ENCODE data around the gene DTYMK. TPM values are rescaled to one million over a fixed set of nuclear protein-coding genes. Genes with fewer than 3 reads are reported as not detected.
A peak's percentile ranks its signal among the peaks of the same experiment; 100 is the strongest.
"Not testable (repeated sequence)": the region's sequence is repeated elsewhere in the genome, so short reads cannot be mapped to it uniquely, and the experiment has no call there.

The DTYMK gene
- total RNA-seq, 6 experiments from 2014 or later, result 9.9 to 21.5 (median 10.4) TPM

DNA sequence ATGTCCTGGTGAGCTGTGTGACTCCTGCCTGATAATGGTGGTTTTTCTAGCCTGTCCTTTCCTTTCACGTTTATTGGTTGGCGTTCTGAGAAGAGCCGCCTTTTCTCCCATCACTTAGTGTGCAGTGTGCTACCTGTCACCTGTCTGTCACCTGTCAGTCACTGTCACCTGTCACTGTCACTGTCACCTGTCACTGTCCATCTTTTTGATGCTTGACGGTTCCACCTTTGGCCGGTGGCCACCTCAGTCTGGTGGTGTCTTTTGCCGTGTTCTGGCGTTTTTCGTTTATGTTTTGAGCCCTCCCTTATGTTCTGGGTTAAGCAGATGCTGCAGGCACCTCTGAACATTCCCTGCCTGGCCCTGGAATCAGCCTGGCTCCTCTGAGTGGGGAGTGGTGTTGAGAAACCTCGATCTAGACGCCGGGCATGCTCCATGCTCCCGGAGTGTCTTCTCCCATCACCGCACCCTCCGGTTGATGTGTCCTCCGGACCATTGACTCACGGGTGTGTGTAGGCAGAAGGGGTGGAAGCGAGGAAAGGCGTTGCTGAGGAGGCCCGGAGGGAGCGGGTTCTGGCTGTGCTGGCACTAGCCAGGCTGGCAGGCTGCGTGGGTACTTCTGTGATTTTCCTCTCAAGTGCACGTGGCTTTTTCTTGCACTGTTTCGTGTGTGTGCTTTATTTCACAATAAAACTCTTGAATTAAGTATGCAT is 20.7 kb downstream of the DTYMK start:
- peaks cover 0 to 33% (median 8%) of the 10 kb centered on the region in 4 donors for H3K36me3 ChIP-seq
- DNase-seq (no peak), ATAC-seq (no peak)
- TF ChIP-seq, protein P1, sequence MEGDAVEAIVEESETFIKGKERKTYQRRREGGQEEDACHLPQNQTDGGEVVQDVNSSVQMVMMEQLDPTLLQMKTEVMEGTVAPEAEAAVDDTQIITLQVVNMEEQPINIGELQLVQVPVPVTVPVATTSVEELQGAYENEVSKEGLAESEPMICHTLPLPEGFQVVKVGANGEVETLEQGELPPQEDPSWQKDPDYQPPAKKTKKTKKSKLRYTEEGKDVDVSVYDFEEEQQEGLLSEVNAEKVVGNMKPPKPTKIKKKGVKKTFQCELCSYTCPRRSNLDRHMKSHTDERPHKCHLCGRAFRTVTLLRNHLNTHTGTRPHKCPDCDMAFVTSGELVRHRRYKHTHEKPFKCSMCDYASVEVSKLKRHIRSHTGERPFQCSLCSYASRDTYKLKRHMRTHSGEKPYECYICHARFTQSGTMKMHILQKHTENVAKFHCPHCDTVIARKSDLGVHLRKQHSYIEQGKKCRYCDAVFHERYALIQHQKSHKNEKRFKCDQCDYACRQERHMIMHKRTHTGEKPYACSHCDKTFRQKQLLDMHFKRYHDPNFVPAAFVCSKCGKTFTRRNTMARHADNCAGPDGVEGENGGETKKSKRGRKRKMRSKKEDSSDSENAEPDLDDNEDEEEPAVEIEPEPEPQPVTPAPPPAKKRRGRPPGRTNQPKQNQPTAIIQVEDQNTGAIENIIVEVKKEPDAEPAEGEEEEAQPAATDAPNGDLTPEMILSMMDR (IDR thresholded peaks at IDR 0.05), result no peak
- no peak for TF ChIP-seq POLR2A (IDR thresholded peaks at IDR 0.05)
- H3K27ac ChIP-seq, result no peak overlapping the region
- no peak overlapping the region for H3K4me3 ChIP-seq
- H3K27me3 ChIP-seq, result no peaks in the 10 kb centered on the region
- H3K4me1 ChIP-seq, result no peaks in the 10 kb centered on the region
- intact Hi-C loops (cut with DNase I), result no loop called here
- no peaks in the 10 kb centered on the region for H3K9me3 ChIP-seq
- 66% methylated on average over 14 of the region's 23 CpGs for WGBS (ENCODE audit: insufficient coverage, low coverage, low lambda C conversion rate, missing lambda C conversion rate)

DNA sequence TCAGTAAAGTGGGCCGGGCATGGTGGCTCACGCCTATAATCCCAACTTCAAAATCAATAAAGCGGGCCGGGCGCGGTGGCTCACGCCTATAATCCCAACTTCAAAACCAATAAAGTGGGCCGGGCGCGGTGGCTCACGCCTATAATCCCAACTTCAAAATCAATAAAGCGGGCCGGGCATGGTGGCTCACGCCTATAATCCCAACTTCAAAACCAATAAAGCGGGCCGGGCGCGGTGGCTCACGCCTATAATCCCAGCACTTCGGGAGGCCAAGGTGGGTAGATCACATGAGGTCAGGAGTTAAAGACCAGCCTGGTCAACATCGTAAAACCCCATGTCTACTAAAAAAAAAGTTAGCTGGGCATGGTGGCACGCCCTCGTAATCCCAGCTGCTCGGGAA is 23.9 kb downstream of the DTYMK start:
- H3K4me3 ChIP-seq; H3K9me3 ChIP-seq; H3K4me1 ChIP-seq; intact Hi-C loops (cut with DNase I); ATAC-seq; H3K27me3 ChIP-seq; DNase-seq; H3K27ac ChIP-seq: not testable (repeated sequence)
- H3K36me3 ChIP-seq, result peaks cover 0 to 32% (median 4%) of the 10 kb centered on the region in 4 donors
- 87% methylated on average over 17 of the region's 24 CpGs for WGBS (ENCODE audit: insufficient coverage, low coverage, low lambda C conversion rate, missing lambda C conversion rate)

DNA sequence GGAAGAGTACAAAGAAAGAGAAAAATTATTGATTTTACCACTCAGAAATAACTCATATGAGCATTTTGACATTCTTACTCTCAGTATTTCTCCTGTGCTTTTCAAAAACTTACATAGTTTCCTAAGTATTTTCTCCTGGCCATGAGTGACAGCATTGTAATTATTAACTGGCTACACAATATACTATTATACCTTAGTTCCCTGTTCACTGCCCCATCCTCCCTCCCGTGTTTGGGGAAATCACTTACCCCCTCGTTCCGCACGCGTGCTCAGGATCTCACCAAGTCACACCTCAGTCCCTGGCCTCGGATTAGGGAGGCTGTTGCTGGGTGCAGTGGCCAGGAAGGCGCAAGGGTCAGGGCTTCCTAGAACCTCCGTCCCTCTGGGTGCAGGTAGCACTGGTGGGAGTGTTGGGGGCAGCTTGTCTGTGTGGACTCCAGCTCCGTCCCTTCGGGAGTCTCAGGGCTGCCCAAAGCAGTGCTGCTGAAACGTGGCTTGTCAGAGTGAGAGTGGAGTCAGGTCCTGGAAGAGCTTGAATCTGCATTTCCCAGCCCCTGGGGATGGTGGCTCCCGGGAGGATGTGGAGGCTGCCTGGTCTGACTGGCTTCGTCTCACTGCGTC is 25.9 kb downstream of the DTYMK start:
- DNase-seq (no peak), ATAC-seq (no peak)
- WGBS (ENCODE audit: insufficient coverage, low coverage, low lambda C conversion rate, missing lambda C conversion rate), result 68% methylated on average over 7 of the region's 14 CpGs
- no peaks in the 10 kb centered on the region for H3K9me3 ChIP-seq
- peaks cover 0 to 20% (median 2%) of the 10 kb centered on the region in 4 donors for H3K36me3 ChIP-seq
- no peak overlapping the region for H3K27ac ChIP-seq
- H3K27me3 ChIP-seq, result no peaks in the 10 kb centered on the region
- intact Hi-C loops (cut with DNase I), result no loop called here
- no peaks in the 10 kb centered on the region for H3K4me1 ChIP-seq
- no peak for TF ChIP-seq POLR2A (IDR thresholded peaks at IDR 0.05)
- TF ChIP-seq, protein P1 (IDR thresholded peaks at IDR 0.05), result no peak
- H3K4me3 ChIP-seq, result no peak overlapping the region

DNA sequence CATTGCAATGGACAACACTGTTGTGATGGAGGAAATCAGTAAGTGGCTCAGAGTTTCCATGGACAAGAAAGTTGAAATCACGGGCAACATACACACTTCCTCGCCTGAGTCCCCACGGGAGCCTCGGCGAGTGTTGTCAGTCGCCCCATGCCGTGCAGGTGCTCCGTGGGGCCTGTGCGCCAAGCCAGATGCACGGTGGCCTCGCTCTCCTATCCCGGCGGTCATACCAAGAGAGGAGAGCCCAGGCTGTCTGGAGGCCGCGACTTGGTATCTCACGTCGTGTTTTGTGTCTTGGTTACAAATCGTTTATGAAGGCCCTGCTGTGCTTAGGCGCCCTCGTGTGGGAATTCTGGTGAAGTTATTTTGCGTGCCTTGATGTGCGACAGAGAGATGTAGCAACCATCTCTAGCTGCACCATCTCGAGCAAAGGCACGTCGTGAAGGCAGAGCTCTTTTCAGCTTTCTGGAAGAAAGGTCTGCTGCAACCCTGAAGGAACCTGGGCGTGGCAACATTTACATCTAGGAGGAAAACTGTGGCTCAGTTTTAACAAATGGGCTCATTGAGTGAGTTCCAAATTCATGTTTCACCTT is 27.4 kb downstream of the DTYMK start:
- Histone ChIP-seq H3K4me3 (no peak overlapping the region), H3K36me3 (peaks cover 0 to 31% (median 9%) of the 10 kb centered on the region in 4 donors), H3K27ac (no peak overlapping the region), H3K27me3 (no peaks in the 10 kb centered on the region), H3K4me1 (no peaks in the 10 kb centered on the region), H3K9me3 (no peaks in the 10 kb centered on the region)
- TF ChIP-seq, protein P1 (IDR thresholded peaks at IDR 0.05), result peak; percentile 57 to 64 (median 58)
- TF ChIP-seq POLR2A (IDR thresholded peaks at IDR 0.05), result no peak
- intact Hi-C loops (cut with DNase I), result no loop called here
- peak; percentile 57 to 84 (median 79) for ATAC-seq
- DNase-seq, result peak in 1 of 3 donors; percentile 68
- WGBS (ENCODE audit: insufficient coverage, low coverage, low lambda C conversion rate, missing lambda C conversion rate), result 24% methylated on average over 11 of the region's 26 CpGs

DNA sequence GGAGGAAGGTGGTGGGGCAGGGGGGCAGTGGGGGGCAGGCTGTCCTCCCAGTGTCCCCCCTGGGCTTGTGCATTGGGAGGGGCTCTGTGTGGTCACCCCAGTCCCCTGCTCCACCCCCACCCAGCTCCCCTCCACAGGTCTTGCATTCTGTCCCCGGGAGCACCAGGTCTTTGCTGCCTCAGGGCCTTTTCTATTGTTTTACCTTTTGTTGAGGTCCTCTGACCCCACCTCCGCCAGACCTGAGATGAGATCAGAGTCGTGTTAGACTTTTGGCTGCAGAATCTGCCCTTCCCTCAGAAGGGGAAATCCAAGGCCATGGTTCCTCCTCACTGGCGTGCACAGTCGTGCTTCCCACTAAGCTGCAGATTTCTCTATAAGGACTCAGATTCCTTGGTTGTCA is 28.3 kb downstream of the DTYMK start:
- ATAC-seq (no peak), DNase-seq (no peak)
- Histone ChIP-seq H3K27ac (no peak overlapping the region), H3K36me3 (peaks cover 0 to 31% (median 9%) of the 10 kb centered on the region in 4 donors), H3K27me3 (no peaks in the 10 kb centered on the region), H3K9me3 (no peaks in the 10 kb centered on the region), H3K4me3 (no peak overlapping the region), H3K4me1 (no peaks in the 10 kb centered on the region)
- intact Hi-C loops (cut with DNase I), result no loop called here
- TF ChIP-seq, protein P1 (IDR thresholded peaks at IDR 0.05), result no peak
- TF ChIP-seq POLR2A (IDR thresholded peaks at IDR 0.05), result no peak
- 83% methylated on average over 1 of the region's 5 CpGs for WGBS (ENCODE audit: insufficient coverage, low coverage, low lambda C conversion rate, missing lambda C conversion rate)
